Central memory CD8-positive, alpha-beta T cell (primary cell): ENCODE data around the gene ALDH16A1.

Experiments
- ATAC-seq: fragments of 150-1000 bp; cut with Tn5 transposase; replicated peaks from 2 replicates; pipeline ENCODE4 v1.10.0; 2022; ENCODE audit warnings: mild to moderate bottlenecking, moderate FRiP score, moderate number of reproducible peaks; ENCODE audit not compliant: poor library complexity, severe bottlenecking; ENCODE audit errors: extremely low read depth
- DNase-seq, 2 donors: peaks; one replicate each; pipeline ENCODE4 v3.0.0; 2021; ENCODE audit warnings: low spot score in 2 of 2
- H3K27ac Mint-ChIP-seq: one replicate; pipeline ENCODE4 v1.8.0; 2022; ENCODE audit warnings: low read depth, mild to moderate bottlenecking, moderate library complexity, mixed read lengths
- H3K27me3 Mint-ChIP-seq: one replicate; pipeline ENCODE4 v1.8.0; 2022; ENCODE audit warnings: mixed read lengths
- H3K36me3 Mint-ChIP-seq: one replicate; pipeline ENCODE4 v1.8.0; 2022; ENCODE audit warnings: mild to moderate bottlenecking, moderate library complexity, mixed read lengths; ENCODE audit not compliant: insufficient read depth
- H3K4me1 Mint-ChIP-seq: one replicate; pipeline ENCODE4 v1.8.0; 2022; ENCODE audit warnings: mixed read lengths
- H3K4me3 Mint-ChIP-seq: one replicate; pipeline ENCODE4 v1.8.0; 2022; ENCODE audit warnings: mild to moderate bottlenecking, moderate library complexity, mixed read lengths
- H3K9me3 Mint-ChIP-seq: one replicate; pipeline ENCODE4 v1.8.0; 2022; ENCODE audit warnings: mixed read lengths

ALDH16A1 gene

DNA sequence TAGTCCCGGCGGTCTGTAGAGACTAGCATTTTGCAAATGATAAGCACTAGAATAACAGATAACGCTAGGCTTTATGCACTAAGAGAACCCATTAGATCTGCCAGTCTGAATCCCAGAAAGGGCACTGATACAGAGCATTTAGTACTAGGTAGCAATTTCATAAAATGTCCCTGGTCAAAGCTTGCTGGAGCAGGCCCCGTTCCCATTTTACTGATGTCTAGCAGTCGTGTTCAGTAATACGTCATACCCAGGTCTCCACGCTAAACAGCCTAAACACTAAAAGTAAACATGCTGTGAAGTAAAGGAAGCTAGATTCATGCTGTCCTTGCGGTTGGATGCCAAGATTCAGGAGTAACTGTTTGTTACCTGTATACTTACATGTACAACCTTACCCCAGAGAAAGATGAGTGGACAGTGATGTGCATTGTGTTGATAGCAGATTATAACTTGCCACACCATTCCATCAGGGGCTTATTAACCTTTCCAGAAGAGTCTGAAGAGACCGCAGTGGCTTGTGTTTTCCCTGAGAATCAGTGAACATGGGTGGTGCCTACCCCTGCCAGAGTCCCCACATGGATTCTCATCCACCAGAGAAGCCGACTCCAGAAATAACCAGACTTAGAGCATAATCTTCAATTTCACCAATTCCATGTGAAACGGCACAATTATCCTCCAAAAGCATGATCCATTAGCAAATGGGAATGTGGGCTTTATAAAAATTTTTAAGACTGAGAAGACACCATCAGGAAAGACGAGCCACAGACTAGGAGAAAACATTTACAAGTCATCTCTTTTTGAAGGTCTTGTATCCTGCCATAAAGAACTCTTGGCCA, 39.8 kb downstream of the ALDH16A1 start:
- peak overlapping the region; percentile 94 for H3K27ac Mint-ChIP-seq
- ATAC-seq (no peak), DNase-seq (no peak)
- no peaks in the 10 kb centered on the region for H3K9me3 Mint-ChIP-seq
- H3K4me1 Mint-ChIP-seq, result peaks cover 77% of the 10 kb centered on the region
- no peaks in the 10 kb centered on the region for H3K27me3 Mint-ChIP-seq
- H3K36me3 Mint-ChIP-seq, result peaks cover 88% of the 10 kb centered on the region
- H3K4me3 Mint-ChIP-seq, result peak overlapping the region; percentile 70

DNA sequence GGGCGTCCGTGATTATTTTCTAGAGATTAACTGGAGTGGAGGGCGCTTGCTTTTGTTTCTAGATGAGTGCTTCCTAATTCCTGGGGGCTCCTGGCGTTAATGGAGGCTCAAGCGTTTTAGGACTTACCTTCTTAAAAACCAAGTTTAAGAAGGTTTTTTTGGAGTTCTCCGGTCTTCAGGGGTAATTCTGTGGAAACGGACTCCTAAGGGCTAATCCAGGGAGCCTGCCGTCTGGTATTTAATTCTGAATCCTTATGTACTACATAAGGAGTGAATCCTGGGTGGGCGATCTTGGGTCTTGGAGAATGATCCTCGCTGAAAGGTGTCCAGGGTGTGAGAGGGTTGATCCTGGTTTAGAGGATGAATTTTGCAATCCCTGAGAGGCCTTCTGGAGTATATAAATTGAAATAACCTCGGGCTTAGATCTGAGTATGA, 43.6 kb downstream of the ALDH16A1 start:
- H3K36me3 Mint-ChIP-seq, result peaks cover 86% of the 10 kb centered on the region
- H3K9me3 Mint-ChIP-seq, result no peaks in the 10 kb centered on the region
- H3K27me3 Mint-ChIP-seq, result no peaks in the 10 kb centered on the region
- no peak for DNase-seq
- H3K27ac Mint-ChIP-seq, result peak overlapping the region; percentile 98
- H3K4me3 Mint-ChIP-seq, result peak overlapping the region; percentile 100
- H3K4me1 Mint-ChIP-seq, result peaks cover 75% of the 10 kb centered on the region
- ATAC-seq, result no peak

DNA sequence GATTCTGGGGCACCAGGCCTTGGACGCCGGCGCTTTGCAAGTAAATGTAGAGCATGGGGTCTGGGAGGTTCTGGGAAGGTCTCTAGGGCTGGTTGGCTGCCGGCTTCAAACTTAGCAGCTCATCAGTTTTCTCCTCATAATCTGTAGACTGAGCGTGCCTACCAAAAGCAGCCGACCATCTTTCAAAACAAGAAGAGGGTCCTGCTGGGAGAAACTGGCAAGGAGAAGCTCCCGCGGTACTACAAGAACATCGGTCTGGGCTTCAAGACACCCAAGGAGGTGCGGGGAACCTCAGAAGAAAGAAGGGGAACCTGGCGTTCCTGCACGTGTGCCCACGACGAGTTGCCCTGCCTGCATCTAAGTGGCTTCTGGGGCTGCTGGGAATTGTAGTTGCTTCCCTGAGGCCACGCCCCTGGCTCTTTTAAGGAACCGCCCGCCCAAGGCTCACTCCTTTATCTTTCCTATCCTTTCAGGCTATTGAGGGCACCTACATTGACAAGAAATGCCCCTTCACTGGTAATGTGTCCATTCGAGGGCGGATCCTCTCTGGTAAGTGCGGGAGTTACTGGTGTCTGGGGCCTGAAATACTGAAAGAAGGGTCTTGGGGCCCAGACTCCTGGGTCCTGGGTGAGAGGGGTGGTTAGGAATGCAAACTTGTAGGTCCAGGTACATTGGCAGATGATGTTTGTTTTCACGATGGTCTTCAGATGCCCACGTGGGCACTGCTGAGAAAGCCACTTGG, 44.2 kb downstream of the ALDH16A1 start:
- H3K4me1 Mint-ChIP-seq, result peaks cover 75% of the 10 kb centered on the region
- peak in 1 of 2 donors; percentile 68 for DNase-seq
- ATAC-seq, result no peak

DNA sequence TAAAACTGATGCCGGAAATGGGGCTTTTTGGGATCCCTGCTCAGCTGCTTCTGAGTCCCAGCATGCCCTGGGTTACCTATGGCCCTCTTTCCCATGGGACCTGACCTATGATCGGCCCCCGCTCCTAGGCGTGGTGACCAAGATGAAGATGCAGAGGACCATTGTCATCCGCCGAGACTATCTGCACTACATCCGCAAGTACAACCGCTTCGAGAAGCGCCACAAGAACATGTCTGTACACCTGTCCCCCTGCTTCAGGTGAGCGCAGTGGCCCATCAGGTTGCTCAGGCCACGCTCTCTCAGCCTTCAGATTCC, 44.7 kb downstream of the ALDH16A1 start:
- H3K4me3 Mint-ChIP-seq, result peak overlapping the region; percentile 100
- H3K9me3 Mint-ChIP-seq, result no peaks in the 10 kb centered on the region
- DNase-seq (no peak), ATAC-seq (no peak)
- H3K4me1 Mint-ChIP-seq, result peaks cover 75% of the 10 kb centered on the region
- peak overlapping the region; percentile 98 for H3K27ac Mint-ChIP-seq
- H3K27me3 Mint-ChIP-seq, result no peaks in the 10 kb centered on the region
- peaks cover 77% of the 10 kb centered on the region for H3K36me3 Mint-ChIP-seq

More for the DNA sequence above, 44.2 kb downstream of the ALDH16A1 start:
- peaks cover 79% of the 10 kb centered on the region for H3K36me3 Mint-ChIP-seq
- no peaks in the 10 kb centered on the region for H3K9me3 Mint-ChIP-seq
- no peaks in the 10 kb centered on the region for H3K27me3 Mint-ChIP-seq
- peak overlapping the region; percentile 98 for H3K27ac Mint-ChIP-seq
- peak overlapping the region; percentile 100 for H3K4me3 Mint-ChIP-seq

DNA sequence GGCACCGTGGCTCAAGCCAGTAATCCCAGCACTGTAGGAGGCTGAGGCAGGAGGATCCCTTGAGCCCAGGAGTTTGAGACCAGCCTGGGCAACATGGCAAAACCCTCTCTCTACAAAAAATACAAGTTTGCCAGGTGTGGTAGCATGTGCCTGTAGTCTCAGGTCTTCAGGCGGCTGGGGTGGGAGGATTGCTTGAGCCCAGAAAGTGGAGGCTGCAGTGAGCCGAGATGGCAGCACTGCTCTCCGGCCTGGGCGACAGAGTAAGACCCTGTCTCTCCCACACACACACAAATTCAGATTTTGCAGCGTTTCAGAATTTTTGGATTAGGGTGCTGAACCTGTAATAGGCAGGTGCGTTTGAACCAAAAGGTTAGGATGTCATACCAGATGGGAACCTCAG, 45.5 kb downstream of the ALDH16A1 start:
- Mint-ChIP-seq H3K9me3 (no peaks in the 10 kb centered on the region), H3K4me3 (peak overlapping the region; percentile 100), H3K4me1 (peaks cover 71% of the 10 kb centered on the region), H3K36me3 (peaks cover 70% of the 10 kb centered on the region), H3K27ac (peak overlapping the region; percentile 98), H3K27me3 (no peaks in the 10 kb centered on the region)
- ATAC-seq (no peak), DNase-seq (no peak)

DNA sequence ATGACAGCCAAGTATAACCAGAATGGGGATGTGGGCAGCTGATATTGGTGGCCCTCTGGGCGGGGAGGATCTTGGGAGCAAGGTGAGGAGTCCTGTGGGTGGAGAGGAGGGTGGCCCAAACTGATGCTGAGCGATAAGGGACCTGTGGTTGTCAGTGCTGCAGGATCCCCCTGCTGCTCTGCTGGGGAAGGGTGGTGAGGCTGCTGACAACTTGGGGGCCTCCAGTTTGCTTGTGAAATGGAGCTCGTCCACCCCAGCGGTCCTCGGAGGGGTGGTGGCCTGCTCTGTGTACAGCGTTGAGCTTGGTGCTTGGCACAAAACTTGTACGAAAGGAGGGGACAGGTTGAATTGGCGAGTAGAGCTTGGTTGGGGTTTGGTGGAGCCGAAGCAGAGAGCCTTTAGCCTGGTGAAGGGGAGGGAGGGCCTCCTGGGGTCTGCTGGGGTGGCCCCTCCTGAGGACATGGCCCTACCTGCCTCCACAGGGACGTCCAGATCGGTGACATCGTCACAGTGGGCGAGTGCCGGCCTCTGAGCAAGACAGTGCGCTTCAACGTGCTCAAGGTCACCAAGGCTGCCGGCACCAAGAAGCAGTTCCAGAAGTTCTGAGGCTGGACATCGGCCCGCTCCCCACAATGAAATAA, 46.1 kb downstream of the ALDH16A1 start:
- DNase-seq, result peak in 1 of 2 donors; percentile 39
- Mint-ChIP-seq H3K27ac (peak overlapping the region; percentile 98), H3K36me3 (peaks cover 67% of the 10 kb centered on the region), H3K4me1 (peaks cover 68% of the 10 kb centered on the region), H3K9me3 (no peaks in the 10 kb centered on the region), H3K4me3 (peak overlapping the region; percentile 100), H3K27me3 (no peaks in the 10 kb centered on the region)
- ATAC-seq, result no peak

DNA sequence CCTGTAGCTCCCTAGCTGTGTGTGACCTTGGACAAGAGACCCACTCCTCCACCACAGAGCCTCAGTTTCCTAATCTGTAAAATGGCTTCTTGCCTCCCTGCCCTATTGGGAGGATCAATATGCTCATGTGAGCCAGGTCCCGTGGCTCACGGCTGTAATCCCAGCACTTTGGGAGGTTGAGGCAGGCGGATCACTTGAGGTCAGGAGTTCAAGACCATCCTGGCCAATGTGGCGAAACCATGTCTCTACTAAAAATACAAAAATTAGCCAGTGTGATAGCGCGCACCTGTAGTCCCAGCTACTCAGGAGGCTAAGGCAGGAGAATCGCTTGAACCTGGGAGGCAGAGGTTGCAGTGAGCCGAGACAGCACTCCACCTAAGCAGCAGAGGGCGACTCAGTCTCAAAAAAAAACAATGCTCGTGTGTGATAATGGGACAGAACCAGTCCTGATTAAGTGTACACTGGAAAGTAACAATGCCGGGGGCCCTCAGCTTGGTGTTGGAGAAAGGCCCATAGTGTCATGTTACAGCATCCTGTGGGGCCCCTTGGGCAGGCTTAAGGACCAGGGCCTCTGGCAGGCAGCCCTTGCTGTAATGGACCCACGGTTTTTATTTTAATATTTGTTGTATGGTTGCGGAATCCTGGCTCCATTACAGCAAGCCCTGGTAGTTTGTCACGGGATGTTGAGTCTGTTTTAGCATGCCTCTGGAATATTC, 50.0 kb downstream of the ALDH16A1 start:
- ATAC-seq (no peak), DNase-seq (peak in 1 of 2 donors; percentile 48)
- H3K27ac Mint-ChIP-seq, result peak overlapping the region; percentile 98
- no peaks in the 10 kb centered on the region for H3K27me3 Mint-ChIP-seq
- peaks cover 56% of the 10 kb centered on the region for H3K4me1 Mint-ChIP-seq
- H3K4me3 Mint-ChIP-seq, result no peak overlapping the region
- H3K36me3 Mint-ChIP-seq, result peaks cover 38% of the 10 kb centered on the region
- no peaks in the 10 kb centered on the region for H3K9me3 Mint-ChIP-seq

DNA sequence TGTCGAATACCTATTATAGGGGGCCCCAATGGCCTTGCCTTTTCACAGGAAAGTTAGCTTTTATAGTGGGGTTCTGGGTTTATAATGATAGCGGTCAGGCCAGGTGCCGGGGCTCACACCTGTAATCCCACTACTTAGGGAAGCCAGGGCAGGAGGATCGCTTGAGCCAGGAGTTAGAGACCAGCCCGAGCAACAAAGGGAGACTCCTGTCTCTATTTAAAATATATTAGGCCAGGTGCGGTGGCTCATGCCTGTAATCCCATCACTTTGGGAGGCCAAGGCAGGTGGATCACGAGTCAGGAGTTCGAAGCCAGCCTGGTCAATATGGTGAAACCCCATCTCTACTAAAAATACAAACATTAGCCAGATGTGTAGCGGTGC, 50.5 kb downstream of the ALDH16A1 start:
- H3K9me3 Mint-ChIP-seq, result no peaks in the 10 kb centered on the region
- peaks cover 32% of the 10 kb centered on the region for H3K36me3 Mint-ChIP-seq
- no peak overlapping the region for H3K27ac Mint-ChIP-seq
- peaks cover 55% of the 10 kb centered on the region for H3K4me1 Mint-ChIP-seq
- H3K4me3 Mint-ChIP-seq, result no peak overlapping the region
- H3K27me3 Mint-ChIP-seq, result no peaks in the 10 kb centered on the region
- no peak for DNase-seq
- ATAC-seq, result no peak

DNA sequence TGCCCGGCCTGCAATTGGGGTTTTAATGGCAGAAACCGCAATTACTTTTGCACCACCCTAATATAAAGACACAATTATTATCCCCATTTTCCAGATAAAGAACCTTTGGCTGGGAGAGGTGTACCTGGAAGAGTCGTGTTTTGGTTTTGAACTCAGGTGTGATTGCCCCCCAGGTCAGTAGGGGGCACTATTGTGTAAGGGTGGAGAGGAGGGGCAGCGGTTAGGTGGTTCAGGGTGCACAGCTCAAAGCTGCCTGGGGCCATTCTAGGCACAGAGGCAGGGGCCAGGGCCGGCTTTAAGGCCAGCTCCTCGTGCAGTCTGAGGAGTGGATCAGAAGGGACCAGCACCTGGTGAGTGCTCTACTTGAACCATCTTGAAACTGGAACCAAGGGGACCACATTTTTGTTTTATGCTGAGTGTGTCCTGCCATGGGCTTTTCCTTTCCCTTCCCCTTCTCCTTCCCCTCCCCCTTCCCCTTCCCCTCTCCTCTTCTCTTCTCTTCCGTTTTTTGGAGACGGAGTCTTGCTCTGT, 53.6 kb downstream of the ALDH16A1 start:
- ATAC-seq (peak; percentile 73), DNase-seq (peak; percentile 65 to 67)
- Mint-ChIP-seq H3K27ac (peak overlapping the region; percentile 38), H3K36me3 (peaks cover 7% of the 10 kb centered on the region), H3K4me1 (peaks cover 34% of the 10 kb centered on the region), H3K4me3 (no peak overlapping the region), H3K9me3 (no peaks in the 10 kb centered on the region), H3K27me3 (no peaks in the 10 kb centered on the region)

DNA sequence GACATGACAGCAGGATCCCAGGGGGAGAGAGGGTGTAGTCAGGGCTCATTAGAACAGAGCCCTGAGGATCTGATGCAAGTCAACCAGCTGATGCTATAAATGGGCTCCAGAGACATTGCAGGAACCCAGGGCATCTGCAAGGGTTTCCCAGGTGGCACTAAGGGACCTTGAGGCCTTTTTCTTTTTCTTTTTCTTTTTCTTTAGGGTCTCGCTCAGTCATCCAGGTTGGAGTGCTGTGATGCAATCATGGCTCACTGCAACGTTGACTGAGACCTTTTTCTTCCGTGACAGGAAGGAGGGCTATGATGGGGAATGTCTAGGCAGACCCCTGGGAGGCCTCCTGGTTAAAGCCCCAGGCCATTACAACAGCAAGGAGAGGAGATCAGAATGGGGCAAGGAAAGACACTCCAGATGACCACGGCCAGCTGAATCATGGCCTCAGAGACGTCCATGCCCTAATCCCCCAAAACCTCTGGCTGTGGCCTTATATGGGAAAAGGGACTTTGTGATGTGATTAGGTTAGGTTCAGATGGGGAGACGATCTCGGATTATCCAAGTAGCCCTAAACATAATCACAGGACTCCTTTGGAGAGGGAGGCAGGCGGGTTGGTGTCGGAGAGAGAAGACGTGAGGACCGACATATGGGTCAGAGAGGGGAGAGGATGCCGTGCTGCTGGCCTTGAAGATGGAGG, 54.9 kb downstream of the ALDH16A1 start:
- no peaks in the 10 kb centered on the region for H3K9me3 Mint-ChIP-seq
- H3K4me3 Mint-ChIP-seq, result no peak overlapping the region
- H3K4me1 Mint-ChIP-seq, result peaks cover 30% of the 10 kb centered on the region
- no peaks in the 10 kb centered on the region for H3K27me3 Mint-ChIP-seq
- ATAC-seq (no peak), DNase-seq (no peak)
- peaks cover 8% of the 10 kb centered on the region for H3K36me3 Mint-ChIP-seq
- H3K27ac Mint-ChIP-seq, result peak overlapping the region; percentile 45

DNA sequence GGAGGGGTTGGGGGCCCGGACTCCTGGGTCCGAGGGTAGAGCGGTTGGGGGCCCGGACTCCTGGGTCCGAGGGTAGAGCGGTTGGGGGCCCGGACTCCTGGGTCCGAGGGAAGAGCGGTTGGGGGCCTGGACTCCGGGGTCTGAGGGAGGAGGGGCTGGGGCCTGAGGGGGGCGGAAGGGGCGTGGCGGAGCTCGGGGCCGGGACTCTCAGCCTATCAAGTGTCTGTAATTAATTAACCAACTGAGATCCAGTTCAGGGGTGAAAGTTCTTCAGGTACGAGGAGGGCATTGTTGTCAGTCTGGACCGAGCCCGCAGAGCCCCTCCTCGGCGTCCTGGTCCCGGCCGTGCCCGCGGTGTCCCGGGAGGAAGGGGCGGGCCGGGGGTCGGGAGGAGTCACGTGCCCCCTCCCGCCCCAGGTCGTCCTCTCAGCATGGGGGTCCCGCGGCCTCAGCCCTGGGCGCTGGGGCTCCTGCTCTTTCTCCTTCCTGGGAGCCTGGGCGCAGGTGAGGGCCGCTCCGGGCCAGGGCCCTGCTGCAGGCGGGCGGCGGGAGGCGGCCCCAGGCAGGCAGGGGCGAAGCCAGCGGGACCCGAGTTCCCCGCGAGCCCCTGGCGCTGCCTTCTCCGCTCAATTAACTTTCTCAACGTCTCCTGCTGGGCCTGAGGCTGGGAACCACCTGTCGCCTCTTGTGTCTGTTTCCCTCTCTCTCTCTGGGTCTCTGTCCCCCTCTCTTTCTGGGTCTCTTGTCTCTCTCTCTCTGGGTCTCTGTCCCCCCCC, 60.1 kb downstream of the ALDH16A1 start:
- H3K4me3 Mint-ChIP-seq, result peak overlapping the region; percentile 85
- no peaks in the 10 kb centered on the region for H3K9me3 Mint-ChIP-seq
- H3K27me3 Mint-ChIP-seq, result no peaks in the 10 kb centered on the region
- peaks cover 31% of the 10 kb centered on the region for H3K4me1 Mint-ChIP-seq
- ATAC-seq, result peak; percentile 63
- peaks cover 7% of the 10 kb centered on the region for H3K36me3 Mint-ChIP-seq
- peak overlapping the region; percentile 81 for H3K27ac Mint-ChIP-seq
- no peak for DNase-seq
